ENCODE results near the gene SETD9. TPM values are rescaled to one million over a fixed set of nuclear protein-coding genes. Genes with fewer than 3 reads are reported as not detected.
A peak's percentile ranks its signal among the peaks of the same experiment; 100 is the strongest.

SETD9 gene
- total and polyA plus RNA-seq, 2 of the 13 experiments (the other 11 are each of a cell fraction or from before 2014, with no cell fraction given): 4.8 to 17.8 TPM

GRCh38 chr5:56900858-56901578 is 8.4 kb upstream of the SETD9 start (continued):
- TF ChIP-seq MAFK (conservative IDR thresholded peaks at IDR 0.05 in 1 of 2, IDR thresholded peaks at IDR 0.05 in 1 of 2; ENCODE audit: low read length in 2 of 2) (no peak), RAD21 (CRISPR knock-in tag; IDR thresholded peaks at IDR 0.05) (peak; percentile 77), ZNF780A (CRISPR knock-in tag; IDR thresholded peaks at IDR 0.05) (0 out of 2 replicates have a peak, but pooled peaks have one; percentile 31), MAZ (IDR thresholded peaks at IDR 0.05; ENCODE audit: borderline replicate concordance, low read depth, low read length) (no peak), MAZ (CRISPR knock-in tag; IDR thresholded peaks at IDR 0.05; ENCODE audit: low read depth) (no peak), MIXL1 (CRISPR knock-in tag; IDR thresholded peaks at IDR 0.05) (peak; percentile 69; the same call in 1 of the 2 replicates), STAG1 (CRISPR knock-in tag; IDR thresholded peaks at IDR 0.05) (peak; percentile 91), JUNB (CRISPR knock-in tag; IDR thresholded peaks at IDR 0.05; ENCODE audit: borderline replicate concordance) (0 out of 2 replicates have a peak, but pooled peaks have one; percentile 37), CREB3 (CRISPR knock-in tag; IDR thresholded peaks at IDR 0.05) (no peak)

GRCh38 chr5:56908942-56909293 is 478 bp upstream of the SETD9 start:
- H3K27me3 ChIP-seq (ENCODE audit: control insufficient read depth in 1 of 2, insufficient read depth in 2 of 2, low read length in 2 of 2): no peaks in the 10 kb centered on the region; a peak in 1 of 5 replicates
- ATAC-seq: peak; percentile 86
- peak overlapping the region; percentile 97 for H3K4me2 ChIP-seq (ENCODE audit: low read depth, low read length)
- no peaks in the 10 kb centered on the region; a peak in 1 of 5 replicates for H3K36me3 ChIP-seq (replicated peaks in 1 of 2; ENCODE audit: control insufficient read depth in 1 of 2, insufficient read depth in 2 of 2, low read length in 2 of 2)
- H3K9ac ChIP-seq (ENCODE audit: insufficient read depth, low read depth, low read length): peak overlapping the region; percentile 91
- no peaks in the 10 kb centered on the region for H4K20me1 ChIP-seq (ENCODE audit: insufficient read depth, low read length)
- WGBS (ENCODE audit: low lambda C conversion rate): under 1% methylated on average over 17 of the region's 19 CpGs
- no TSS peak for BruUV-seq (replicated peaks)
- DNase-seq (ENCODE audit: low spot score): no peak
- in situ Hi-C loops (cut with HindIII; ENCODE audit: extremely low pct_ligation_motif_present, low pct_unique_long_range_greater_than_20kb): loop anchor here (10.0 kb wide), 1 partner anchor 306 kb away; no protein-coding TSS in a partner anchor
- intact Hi-C loops (cut with micrococcal nuclease; ENCODE audit: unreplicated experiment): loop anchor here (1.0 to 5.0 kb wide), 4 partner anchors 194 to 787 kb away; no protein-coding TSS in a partner anchor
- peak overlapping the region; percentile 95 for H3K27ac ChIP-seq (ENCODE audit: extremely low read length, insufficient read depth, low read length)
- H3K4me1 ChIP-seq (ENCODE audit: insufficient read depth, low read length): peaks cover 26% of the 10 kb centered on the region
- CTCF ChIA-PET (ENCODE audit: low intra/inter-chr PET ratio, low total read pairs): no interaction called here
- no peaks in the 10 kb centered on the region for H3K9me3 ChIP-seq (ENCODE audit: low read length)
- POLR2A ChIA-PET: interaction anchor here (0.6 to 2.9 kb wide), 11 partner anchors 9 to 914 kb away, joined by 3 to 25 read pairs (median 8); partner anchors contain the start of genes GPBP1 and IL6ST
- H3K79me2 ChIP-seq (ENCODE audit: insufficient read depth, low read length): peaks cover 12% of the 10 kb centered on the region
- peak overlapping the region; percentile 70 to 77 (median 74) for H3K4me3 ChIP-seq (replicated peaks in 1 of 3; ENCODE audit: insufficient read depth in 1 of 3, low read depth in 2 of 3, low read length in 3 of 3)
- FAIRE-seq: no peak
- H2AFZ ChIP-seq (ENCODE audit: low read length): peak overlapping the region; percentile 84
- TF ChIP-seq POLR2G (IDR thresholded peaks at IDR 0.05; ENCODE audit: low read depth, low read length) (peak; percentile 14; the same call in 1 of the 2 replicates), NR2F6 (IDR thresholded peaks at IDR 0.05) (no peak), NR2F6 (CRISPR knock-in tag; IDR thresholded peaks at IDR 0.05) (peak; percentile 35; the same call in 1 of the 2 replicates), HNRNPK (IDR thresholded peaks at IDR 0.05; ENCODE audit: low read depth, low read length, poor library complexity, severe bottlenecking) (no peak), CEBPB (IDR thresholded peaks at IDR 0.05; ENCODE audit: borderline replicate concordance, low read depth, low read length) (no peak), SMARCE1 (IDR thresholded peaks at IDR 0.05; ENCODE audit: borderline replicate concordance) (no peak), ZHX1 (CRISPR knock-in tag; IDR thresholded peaks at IDR 0.05; ENCODE audit: low read depth) (no peak), PCBP2 (optimal IDR thresholded peaks at IDR 0.05; ENCODE audit: low read depth, low read length, poor library complexity, severe bottlenecking) (no peak), ZNF224 (CRISPR knock-in tag; IDR thresholded peaks at IDR 0.05) (no peak), RXRA (CRISPR knock-in tag; IDR thresholded peaks at IDR 0.05) (no peak)

All from HepG2 (cell line).